Cortex of kidney (tissue), 1 donor: ENCODE data around the gene TBC1D7.
"Not testable (repeated sequence)": the region's sequence is repeated elsewhere in the genome, so short reads cannot be mapped to it uniquely, and the experiment has no call there.

ENCODE experiments used
- DNase-seq: peaks from one replicate; lab custom pipeline; 2025; lab: John Stamatoyannopoulos, UW

The TBC1D7 gene

GRCh38 chr6:13355999-13356785 lies 27.9 kb upstream of the TBC1D7 start:
- DNase-seq, result no peak

GRCh38 chr6:13355043-13355945 lies 27.0 kb upstream of the TBC1D7 start:
- no peak for DNase-seq

GRCh38 chr6:13354331-13355042 lies 26.1 kb upstream of the TBC1D7 start:
- DNase-seq, result no peak

GRCh38 chr6:13352165-13352564 lies 23.8 kb upstream of the TBC1D7 start:
- no peak for DNase-seq

- no peak for DNase-seq
Observed at GRCh38 chr6:13351271-13351670, 22.9 kb upstream of the TBC1D7 start.

GRCh38 chr6:13349811-13350506 lies 21.6 kb upstream of the TBC1D7 start:
- DNase-seq, result no peak

GRCh38 chr6:13348334-13349113 lies 20.2 kb upstream of the TBC1D7 start:
- no peak for DNase-seq

GRCh38 chr6:13346245-13346644 lies 17.9 kb upstream of the TBC1D7 start:
- no peak for DNase-seq

- DNase-seq, result no peak
Observed at GRCh38 chr6:13342414-13343019, 14.2 kb upstream of the TBC1D7 start.

- no peak for DNase-seq
Observed at GRCh38 chr6:13339863-13340630, 11.7 kb upstream of the TBC1D7 start.

- no peak for DNase-seq
Observed at GRCh38 chr6:13338038-13338437, 9.7 kb upstream of the TBC1D7 start.

- no peak for DNase-seq
Observed at GRCh38 chr6:13336553-13336952, 8.2 kb upstream of the TBC1D7 start.

GRCh38 chr6:13334953-13335352 lies 6.6 kb upstream of the TBC1D7 start:
- no peak for DNase-seq

- DNase-seq, result no peak
Observed at GRCh38 chr6:13332349-13332706, 4.0 kb upstream of the TBC1D7 start.

- no peak for DNase-seq
Observed at GRCh38 chr6:13331516-13332348, 3.4 kb upstream of the TBC1D7 start.

GRCh38 chr6:13328875-13329183 lies 492 bp upstream of the TBC1D7 start:
- DNase-seq, result no peak

GRCh38 chr6:13327691-13328075 lies 654 bp downstream of the TBC1D7 start:
- DNase-seq, result no peak

- DNase-seq, result not testable (repeated sequence)
Observed at GRCh38 chr6:13326031-13326586, 2.2 kb downstream of the TBC1D7 start.
